Liver (tissue), 3 donors: ENCODE results near the gene PIGR.

Experiments
- ATF3 ChIP-seq: IDR thresholded peaks from 2 replicates; pipeline ENCODE4 v1.6.1; 2016; ENCODE audit warnings: antibody characterized with exemption
- CTCF ChIP-seq: fragments of 150-350 bp; IDR thresholded peaks from 2 replicates; pipeline ENCODE4 v1.5.1; 2017; ENCODE audit warnings: improper control_type of control experiment, low read depth, low read length; ENCODE audit not compliant: missing input control
- EGR1 ChIP-seq, 2 donors: IDR thresholded peaks; 2 replicates each; pipeline ENCODE4 v1.6.1; 2016 to 2018; ENCODE audit warnings: antibody characterized with exemption in 2 of 2, low read depth in 2 of 2
- FOXA2 ChIP-seq: IDR thresholded peaks from 2 replicates; pipeline ENCODE4 v1.6.1; 2016; ENCODE audit warnings: antibody characterized with exemption
- GABPA ChIP-seq, 2 donors: IDR thresholded peaks in 1 of 2; conservative IDR thresholded peaks in 1 of 2; 2 replicates each; pipeline ENCODE4 v1.6.1; 2016; ENCODE audit warnings: antibody characterized with exemption in 2 of 2, mild to moderate bottlenecking in 1 of 2, moderate library complexity in 1 of 2
- HNF4A ChIP-seq, 2 donors: conservative IDR thresholded peaks; 2 replicates each; pipeline ENCODE4 v1.6.1; 2016; ENCODE audit warnings: antibody characterized with exemption in 2 of 2, mild to moderate bottlenecking in 2 of 2
- JUND ChIP-seq, 2 donors: IDR thresholded peaks; 2 replicates each; pipeline ENCODE4 v1.6.1; 2016; ENCODE audit warnings: antibody characterized with exemption in 2 of 2
- MAX ChIP-seq: IDR thresholded peaks from 2 replicates; pipeline ENCODE4 v1.6.1; 2016; ENCODE audit warnings: antibody characterized with exemption
- RAD21 ChIP-seq, 2 donors: IDR thresholded peaks; 2 replicates each; pipeline ENCODE4 v1.6.1; 2016; ENCODE audit warnings: antibody characterized with exemption in 2 of 2, mild to moderate bottlenecking in 2 of 2
- REST ChIP-seq: IDR thresholded peaks from 2 replicates; pipeline ENCODE4 v1.6.1; 2016; ENCODE audit warnings: antibody characterized with exemption, mild to moderate bottlenecking
- TAF1 ChIP-seq: conservative IDR thresholded peaks from 2 replicates; pipeline ENCODE4 v1.6.1; 2016; ENCODE audit warnings: antibody characterized with exemption, mild to moderate bottlenecking
- donor health status: healthy.
- donor health status: healthy.

DNA sequence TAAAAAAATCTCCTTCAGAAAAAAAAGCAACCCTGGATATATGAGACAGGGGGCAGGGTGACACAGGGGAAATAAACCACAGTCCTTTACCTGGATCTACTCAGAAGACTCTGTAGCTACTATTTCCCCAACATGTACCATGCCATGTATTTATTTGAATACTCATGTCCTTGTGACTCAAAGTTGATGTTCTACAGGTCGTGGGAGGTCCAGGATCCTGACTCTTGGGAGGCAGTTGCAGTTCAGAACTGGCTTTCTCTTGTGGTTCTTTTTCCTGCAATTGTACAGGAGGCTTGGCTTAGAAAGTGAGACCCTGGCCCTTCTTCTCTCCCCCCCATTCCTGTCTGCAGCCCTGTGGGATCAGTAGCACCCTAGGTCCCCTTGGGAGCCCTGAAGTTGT lies 54.9 kb downstream of the PIGR start:
- no peak for TF ChIP-seq JUND (IDR thresholded peaks at IDR 0.05)
- no peak for TF ChIP-seq CTCF
- TF ChIP-seq REST: no peak
- no peak for TF ChIP-seq MAX
- no peak for TF ChIP-seq ATF3
- TF ChIP-seq RAD21 (IDR thresholded peaks at IDR 0.05): no peak
- no peak for TF ChIP-seq TAF1
- TF ChIP-seq GABPA (IDR thresholded peaks at IDR 0.05 in 1 of 2, conservative IDR thresholded peaks at IDR 0.05 in 1 of 2): no peak
- TF ChIP-seq EGR1 (IDR thresholded peaks at IDR 0.05; ENCODE audit: low read depth in 2 of 2): no peak
- no peak for TF ChIP-seq HNF4A (conservative IDR thresholded peaks at IDR 0.05)
- no peak for TF ChIP-seq FOXA2
